GM21390 (cell line): ENCODE measurements around the gene CBARP.

Source experiments
- ATAC-seq: cut with Tn5 transposase; IDR thresholded peaks from one replicate; pipeline ENCODE4 v1.9.1; 2021; ENCODE audit not compliant: unreplicated experiment

Gene CBARP

DNA sequence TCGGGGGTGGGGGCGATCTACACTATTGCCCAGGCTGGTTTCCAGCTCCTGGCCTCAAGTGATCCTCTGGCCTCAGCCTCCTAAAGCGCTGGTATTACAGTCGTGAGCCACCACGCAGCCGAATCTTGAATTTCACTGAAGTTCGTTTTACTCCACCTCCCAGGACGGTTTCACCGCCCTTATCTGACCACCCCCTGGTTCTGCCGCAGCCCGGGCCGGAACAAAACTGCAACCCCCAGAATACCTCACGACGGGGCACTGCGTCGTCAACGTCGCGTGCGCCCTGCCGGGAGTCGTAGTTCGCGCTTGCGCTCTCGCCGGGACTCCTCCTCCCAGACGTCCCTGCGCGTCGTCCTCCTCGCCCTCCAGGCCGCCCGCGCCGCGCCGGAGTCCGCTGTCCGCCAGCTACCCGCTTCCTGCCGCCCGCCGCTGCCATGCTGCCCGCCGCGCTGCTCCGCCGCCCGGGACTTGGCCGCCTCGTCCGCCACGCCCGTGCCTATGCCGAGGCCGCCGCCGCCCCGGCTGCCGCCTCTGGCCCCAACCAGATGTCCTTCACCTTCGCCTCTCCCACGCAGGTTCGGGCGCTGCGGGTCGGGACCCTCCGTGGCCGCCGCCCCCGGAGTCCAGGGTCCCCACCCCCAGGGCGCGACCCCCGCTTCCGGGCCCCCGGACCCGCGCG lies 3.8 kb upstream of the CBARP start, which contains the start of gene ATP5F1D:
ATP5F1D (plus strand) TSS at position 335 of the 679 bp plus-strand sequence; CDS start at position 435, 100 bp downstream.
- ATAC-seq, result no peak

DNA sequence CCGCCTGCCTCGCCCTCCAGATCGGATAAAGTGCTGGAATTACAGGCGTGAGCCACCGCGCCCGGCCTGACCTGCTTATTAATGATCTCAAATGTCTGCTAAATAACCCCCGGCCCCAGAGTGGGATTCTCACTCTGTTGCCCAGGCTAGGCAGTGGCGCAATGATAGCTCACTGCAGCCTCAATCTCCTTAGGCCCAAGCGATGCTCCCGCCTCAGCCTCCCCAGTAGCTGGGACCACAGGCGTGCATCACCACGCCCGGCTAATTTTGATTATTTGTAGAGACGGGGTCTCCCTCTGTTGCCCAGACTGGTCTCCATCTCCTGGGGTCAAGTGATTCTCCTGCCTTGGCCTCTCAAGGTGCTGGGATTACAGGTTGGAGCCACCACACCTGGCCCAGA lies 3.1 kb upstream of the CBARP start:
- no peak for ATAC-seq

DNA sequence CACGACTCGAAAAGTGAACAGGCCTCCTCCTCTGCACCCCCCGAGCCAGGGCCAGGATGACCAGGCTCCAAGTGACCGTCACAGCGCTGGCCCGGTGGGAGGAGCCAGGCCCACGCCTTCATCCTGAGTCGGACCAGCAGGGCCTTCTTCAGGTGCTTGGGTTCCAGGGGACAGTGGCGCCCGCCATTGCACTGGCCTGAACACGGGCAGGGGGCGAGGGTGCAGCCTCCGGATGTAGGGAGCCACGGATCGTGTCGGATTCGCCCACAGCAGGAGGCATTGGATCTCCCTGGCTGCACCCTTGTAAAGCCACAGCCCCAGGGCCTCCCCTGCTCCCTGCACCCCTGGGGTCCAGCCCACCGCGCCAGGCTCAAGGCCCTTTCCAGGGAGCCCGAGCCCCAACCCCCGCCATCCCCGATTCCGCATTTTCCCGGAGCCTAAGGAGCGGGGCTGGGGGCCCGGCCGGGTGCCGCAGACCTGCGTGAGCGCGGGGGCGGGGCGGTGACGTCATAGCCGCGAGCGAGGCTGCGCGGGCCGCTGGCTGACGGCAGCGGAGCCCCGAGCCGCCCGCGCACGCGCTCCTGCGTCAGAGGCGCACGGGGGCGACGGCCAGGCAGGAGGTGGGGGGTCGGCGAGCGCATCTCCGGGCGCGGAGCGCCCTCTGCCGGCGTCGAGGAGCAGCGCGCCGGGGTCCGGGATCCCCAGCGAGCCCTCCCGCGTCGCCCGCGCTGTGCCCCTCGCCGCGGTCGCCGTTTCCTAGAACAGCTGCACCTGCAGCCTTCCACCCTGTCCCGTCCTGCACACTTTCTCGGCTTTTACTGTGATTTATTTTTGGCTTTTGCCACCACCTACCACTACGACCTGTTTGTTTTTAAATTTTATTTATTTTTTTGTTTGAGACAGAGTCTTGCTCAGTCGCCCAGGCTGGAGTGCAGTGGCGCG lies 2.3 kb upstream of the CBARP start:
- ATAC-seq, result no peak

DNA sequence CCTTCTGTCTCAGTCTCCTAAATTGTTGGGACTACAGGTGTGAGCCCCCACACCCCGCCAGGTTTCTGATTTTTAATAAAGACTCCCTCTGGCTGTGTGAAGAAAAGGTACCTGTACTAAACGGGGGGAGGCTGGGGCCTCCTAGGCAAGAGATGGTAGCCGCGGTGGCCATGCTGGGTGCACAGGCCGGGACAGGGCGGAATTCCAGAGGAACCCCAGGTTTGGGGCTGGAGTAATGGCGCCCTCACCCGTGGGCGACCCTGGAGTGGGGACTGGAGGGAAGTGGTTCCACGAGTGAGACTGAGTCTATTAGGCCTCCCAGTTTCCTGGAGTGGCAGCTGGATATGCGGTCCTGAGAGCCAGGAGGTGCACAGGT lies 1.6 kb upstream of the CBARP start:
- no peak for ATAC-seq

DNA sequence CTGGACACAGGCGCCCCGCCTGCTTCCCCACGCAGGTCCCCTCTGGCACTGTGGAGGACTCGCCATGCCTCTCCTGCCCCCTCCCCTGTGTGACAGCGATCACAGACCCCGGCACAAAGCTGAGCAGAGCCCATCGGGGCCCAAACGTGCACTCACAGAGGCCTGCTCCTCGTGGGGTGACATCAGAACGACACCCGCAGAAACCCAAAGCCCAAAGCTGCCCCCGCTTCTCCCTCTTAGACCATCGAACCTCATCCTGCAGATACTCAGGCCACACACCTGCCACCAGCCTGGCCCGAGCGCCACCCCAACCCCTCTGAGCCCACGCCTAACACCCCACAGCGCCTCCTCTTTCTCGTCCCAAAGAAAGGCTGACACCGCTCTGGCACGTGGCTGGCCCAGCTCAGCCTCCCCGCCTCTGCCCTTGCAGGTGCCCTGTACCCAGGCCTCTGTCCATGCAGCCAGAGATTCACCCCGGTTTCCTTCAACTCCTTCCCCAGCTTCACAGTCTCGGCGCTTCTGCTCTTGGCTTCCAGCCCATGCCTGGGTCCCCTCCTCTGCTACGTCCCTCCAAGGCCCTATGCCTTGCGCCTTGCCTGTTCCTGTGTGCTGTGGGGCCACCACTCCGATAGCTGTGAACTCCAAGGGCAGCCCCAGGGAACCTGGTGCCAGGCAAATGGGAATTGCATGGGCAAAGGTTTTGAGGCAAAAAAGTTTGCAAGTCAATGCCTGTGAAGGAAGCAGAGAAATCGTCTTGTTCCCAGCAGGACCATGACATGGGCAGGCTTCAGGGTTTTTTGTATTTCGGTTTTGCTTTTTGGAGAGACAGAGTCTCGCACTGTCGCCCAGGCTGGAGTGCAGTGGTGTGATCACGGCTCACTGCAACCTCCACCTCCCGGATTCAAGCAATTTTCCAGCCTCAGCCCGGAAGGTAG lies 831 bp upstream of the CBARP start:
- ATAC-seq, result no peak

DNA sequence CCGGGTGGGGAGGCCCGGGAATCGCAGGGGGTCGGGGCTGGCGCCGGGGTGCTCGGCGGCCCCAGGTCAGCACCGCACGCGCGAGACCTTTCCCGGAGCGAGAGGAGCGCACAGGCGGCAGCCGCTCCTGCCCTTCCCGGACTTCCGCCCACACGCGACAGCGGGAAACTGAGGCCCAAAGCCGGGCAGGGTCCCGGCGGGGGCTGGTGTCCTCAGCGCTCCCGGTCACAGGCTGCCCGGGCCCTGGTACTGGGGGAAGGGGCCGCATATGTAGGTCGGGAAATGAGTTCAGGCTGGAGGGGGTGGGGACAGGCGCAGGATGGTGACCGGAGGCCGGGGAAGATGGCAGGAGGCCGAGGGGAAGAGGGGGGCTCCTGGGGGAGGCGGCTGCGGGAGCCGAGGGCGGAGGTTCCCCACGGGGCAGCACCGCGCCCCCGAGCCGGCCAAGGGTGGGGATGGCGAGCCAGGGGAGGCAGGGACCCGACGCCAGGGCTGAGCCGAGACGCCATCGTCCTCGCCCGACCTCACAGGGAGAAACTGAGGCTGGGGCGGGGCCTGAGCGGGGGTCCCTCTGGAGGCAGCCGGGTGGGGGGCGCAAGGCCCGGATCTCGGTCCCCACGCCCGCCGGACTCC lies 662 bp downstream of the CBARP start:
- no peak for ATAC-seq

DNA sequence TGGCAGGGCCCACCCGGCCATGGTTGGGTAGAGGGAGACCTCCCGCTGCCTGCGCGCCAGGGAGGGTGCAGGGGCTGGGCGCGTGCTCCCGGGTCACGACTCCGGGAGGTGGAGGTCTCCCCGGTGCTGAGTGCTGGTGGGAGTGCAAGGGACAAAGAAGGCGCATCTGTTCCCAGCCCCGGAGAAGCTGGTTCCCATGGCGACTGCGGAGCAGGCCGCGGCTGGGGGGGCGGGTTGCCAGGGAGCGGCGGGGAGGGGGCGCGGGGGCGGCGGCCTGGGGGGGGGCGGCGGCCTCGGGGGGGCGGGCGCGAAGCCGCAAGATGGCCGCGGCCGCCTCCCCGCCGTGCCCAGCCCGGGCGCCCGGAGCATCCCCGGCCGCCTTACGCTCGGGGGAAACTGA lies 1.2 kb downstream of the CBARP start:
- no peak for ATAC-seq

DNA sequence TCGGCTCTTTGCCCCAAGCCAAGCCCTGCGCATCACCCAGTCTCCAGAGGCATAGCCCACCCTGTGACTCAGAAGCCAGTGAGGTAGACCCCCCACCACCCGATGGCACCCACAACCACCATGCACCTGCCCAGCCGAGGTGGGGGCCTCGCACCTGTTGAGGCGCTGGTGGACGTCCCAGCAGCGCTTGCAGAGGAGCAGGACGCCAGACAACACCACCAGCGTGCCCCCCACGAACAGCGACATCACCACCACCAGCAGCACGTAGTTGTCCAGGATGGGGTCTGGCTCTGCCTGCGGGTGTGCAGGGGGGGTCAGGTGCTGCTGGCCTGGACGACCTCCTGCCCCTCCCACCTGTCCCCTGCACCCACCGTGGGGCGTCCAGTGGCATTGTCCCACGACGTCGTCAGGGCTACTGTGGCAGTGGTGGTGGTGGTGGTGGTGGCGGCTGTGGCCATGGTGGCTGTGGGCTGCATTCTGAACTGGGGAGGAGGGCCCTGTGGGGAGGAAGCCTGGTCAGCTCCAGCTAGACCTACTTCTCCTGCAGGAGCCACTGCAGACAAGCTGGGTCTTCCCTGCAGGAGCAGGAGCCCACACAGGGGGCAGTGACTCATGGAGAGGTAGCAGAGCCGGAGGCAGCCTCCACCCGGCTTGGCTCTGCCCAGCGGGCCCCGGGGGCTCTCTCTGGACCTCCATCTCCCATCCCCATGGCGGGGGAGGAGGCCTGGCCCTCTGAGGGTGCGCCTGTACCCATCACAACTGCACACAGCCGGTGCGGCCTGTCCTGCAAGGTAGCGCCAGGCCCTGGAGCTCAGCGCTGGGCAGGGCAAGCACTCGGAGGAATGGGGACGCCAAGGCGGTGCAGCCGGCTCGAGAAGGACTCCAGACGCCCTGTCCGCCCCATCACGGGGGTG lies 1.9 kb downstream of the CBARP start:
- no peak for ATAC-seq

DNA sequence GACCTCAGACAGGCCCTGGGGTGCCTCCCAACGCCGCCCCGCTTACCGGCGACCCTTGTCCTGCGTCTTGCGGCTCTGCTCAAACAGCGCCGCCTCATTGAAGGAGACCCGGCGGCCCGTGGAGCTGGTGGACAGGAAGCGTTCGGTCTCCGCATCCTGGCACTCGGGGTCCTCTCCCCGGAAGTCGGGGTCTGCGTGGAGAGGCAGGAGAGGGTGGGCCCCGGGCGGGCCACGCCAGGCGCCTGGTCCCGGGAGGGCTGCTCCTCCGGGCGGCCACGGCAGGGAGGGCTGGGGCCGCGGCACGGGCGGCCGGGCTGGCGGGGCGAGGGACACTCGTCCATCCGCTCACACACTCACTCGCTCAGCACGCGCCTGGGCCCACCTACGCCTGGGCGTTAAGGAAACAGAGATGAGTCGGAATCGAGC lies 2.8 kb downstream of the CBARP start:
- ATAC-seq, result no peak

DNA sequence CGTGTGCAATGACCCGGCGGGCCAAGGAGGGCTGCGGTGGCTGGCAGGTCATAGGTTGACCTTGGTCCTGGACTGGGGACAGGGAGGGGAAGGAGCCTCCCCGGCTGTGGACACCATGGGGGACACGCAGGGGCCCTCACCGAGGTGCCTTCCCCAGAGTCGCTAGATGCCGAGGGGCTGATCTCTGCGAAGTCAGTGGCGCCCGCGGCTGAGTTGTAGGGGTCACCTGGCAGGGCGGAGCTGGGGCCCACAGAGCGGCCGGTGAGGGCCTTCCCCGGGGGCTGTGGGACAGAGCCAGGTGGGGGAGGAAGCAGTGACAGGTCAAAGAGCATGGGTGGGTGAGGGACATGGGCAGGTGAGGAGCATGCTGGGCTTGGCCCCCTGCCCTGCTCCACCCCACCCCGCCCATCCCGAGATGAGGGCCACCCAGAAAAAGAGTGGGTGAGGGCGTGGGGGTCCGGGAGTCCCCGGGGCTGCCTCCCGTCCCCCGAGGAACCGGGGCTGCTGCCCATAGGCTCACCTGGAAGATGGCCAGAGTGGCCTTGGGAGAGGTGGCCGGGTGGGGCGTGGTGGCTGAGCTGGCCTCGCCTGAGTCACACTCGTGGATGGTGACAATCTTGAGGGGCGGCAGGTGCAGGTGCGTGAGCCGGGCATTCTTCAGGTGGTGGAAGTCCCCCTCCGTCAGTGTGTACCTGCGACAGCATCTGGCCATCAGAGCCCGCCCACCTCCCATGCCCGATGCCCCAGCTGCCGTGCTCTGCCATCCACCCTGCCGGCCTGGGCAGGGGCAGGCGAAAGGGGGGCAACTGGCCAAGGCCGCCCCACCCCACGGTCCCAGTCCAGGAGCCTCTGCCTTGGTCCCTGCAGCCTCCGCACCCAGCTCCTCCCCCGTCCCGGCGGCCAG lies 3.5 kb downstream of the CBARP start:
- ATAC-seq, result no peak

DNA sequence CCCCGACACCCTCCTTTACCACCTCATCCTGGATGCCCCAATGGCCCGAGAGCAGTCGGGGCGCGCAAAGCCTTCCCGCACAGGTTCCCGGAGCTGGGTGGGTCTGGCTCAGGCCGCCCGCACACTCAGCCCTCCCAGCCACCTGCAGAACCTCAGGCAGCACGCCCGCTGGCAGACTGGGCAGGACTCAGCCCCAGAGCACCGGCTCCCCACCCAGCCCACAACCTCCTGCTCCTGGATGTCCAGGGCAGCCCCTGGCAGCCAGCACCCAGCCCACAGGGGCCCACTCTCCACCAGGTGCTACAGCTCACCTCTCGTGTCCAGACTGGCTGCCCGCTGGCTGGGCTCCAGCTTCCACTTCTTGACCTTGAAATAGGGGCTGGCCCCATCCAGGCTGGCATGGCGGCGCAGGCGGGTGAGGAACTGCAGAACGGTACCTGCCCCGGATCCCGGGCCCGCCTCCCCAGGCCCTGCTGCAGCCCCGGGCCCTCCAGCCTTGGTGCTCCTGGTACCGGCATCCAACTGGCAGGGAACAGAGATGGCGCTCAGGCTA lies 4.6 kb downstream of the CBARP start:
- ATAC-seq, result no peak

DNA sequence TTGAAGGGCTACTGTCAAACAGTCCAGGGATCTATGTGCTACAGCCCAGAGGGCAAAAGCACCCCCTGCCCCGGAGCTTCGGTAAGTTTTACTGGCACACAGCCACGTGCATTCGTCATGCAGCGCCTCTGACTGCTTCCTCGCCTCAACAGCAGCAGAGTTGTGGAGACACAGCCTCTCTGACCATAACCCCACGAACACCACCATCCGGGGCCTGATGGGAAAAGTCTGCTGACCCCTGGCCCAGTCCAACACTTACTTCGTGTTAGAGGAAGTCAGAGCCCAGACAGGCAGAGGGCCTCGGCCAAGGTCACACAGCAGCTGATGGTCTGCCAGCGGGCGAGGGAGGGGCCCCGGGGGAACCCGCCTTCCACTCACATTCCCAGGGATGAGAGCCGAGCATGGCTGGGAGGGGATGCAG lies 5.1 kb downstream of the CBARP start:
- no peak for ATAC-seq

DNA sequence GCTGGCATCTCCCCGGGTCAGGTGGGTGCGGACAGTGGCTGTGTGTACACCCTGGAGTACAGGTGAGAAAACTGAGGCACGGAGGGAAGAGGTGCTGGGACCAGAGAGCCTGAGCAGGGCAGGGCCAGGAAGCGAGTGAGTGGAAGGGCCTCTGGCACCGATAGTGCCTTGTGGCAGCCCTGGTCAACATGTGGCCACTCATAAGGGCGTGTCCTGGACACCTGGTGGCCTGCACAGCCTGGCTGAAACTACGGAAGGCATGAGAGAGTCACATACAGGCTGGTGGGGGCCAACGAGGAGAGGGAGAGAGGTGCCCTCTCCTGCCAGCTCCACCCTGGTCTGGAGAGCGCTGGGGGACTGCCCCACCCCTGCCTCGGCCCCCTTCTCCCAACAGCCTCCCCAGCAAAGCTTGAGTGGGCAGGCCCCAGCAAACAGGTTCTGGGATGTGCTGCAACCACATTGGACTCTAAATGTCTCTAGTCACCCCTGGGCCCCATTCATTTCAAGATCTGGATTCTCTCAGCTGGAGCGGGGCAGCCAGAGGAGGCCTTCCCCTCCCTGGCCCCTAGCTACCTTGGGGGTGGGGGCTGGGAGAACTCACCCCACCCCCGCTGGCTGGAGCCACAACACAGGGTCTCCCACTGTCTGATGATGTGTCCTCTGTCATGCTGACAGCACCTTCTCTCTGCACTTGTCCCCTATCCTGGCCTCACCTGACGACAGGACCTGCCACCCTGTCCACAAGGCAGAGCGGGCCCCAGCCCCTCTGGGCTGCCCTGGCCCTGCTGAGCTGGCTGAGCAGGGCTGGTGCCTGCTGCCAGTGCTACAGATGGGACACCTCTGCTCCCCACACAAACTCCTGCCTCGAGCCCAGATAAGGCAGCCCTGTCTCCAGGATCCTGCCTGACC lies 5.8 kb downstream of the CBARP start:
- ATAC-seq, result no peak

DNA sequence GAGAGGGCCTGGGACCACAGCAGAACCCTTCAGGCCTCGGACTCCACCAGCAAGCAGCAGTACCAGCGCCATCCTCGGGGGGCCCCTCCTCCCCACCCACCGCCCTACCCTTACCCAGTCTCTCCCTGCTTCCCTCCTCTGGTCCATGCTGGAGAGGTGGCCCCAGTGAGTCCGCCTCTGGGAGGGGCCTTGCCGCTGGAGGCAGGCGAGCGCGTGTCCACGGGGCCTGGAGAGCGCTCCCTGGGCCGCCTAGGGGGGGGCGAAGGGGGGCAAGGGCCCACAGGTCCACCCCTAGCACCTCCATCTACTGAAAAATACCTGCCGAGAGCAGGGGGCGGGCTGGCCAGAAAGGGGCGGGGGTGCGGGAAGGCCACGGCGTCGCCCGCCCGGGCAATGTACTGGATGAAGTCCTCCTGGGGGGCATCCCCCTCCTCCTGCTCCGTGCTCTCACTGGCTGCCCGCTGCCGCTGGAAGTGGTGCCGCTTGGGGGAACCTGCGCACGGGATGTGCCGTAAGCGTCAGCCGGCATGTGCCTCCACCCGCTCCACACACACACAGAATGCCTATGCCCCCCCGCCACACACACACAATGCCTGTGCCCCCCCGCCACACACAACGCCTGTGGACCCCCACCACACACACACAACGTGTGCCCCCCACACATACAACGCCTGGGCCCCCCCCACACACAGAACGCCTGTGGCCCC lies 6.9 kb downstream of the CBARP start:
- no peak for ATAC-seq

DNA sequence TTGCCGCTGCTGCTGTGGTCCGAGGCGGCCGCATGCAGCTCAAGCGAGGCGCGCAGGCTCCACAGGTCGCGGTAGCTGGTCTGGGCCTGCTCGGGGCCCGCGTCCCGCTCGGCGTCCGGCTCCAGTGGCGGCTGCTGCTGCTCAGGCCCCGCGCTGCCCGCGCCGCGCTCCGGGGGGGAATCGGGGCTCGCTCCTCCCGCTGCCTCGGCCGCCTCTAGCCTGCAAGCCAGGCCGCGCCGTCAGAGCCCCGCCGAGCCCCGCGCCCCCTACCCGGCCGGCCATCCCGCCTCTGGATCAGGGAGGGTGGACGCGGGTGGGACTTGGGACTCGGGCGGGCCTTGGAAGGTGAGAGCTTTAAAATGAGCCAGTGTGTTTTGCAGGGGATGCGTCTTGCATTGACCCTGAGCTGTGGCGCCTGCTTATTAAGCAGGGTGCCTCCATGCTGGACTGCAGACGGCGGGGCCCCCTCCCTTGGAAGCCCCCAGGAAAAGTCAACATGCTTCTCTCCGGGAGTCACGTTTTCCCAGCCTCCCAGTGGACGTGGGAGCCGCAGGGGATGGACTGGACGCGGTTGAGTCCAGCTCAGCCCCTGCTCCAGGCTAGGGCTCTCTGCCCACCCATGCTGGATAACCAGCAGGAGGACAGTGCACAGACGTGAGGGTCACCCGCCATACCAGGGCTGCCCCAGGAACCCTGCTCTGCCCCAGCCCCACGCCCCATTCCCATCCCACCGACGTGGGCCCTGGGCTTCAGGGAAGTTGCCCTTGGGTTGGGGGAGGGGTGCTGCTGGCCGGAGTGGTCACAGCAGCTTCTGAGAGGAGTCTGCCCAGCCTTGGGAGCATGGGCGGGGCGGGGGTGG lies 7.7 kb downstream of the CBARP start:
- ATAC-seq, result no peak
